NCI-H1092 (cell line): ENCODE data around the gene FGF5.
"Not testable (repeated sequence)": the region's sequence is repeated elsewhere in the genome, so short reads cannot be mapped to it uniquely, and the experiment has no call there.

ENCODE experiments used
- DNase-seq: peaks from one replicate; lab custom pipeline; 2025; lab: John Stamatoyannopoulos, UW

The FGF5 gene

GRCh38 chr4:80266253-80266901, at the start of gene FGF5:
TSS of gene FGF5 (plus strand) at chr4:80266664. CDS start at chr4:80266825, 161 bp downstream.
- DNase-seq, result peak; percentile 22

GRCh38 chr4:80219301-80220025, 47.0 kb upstream of the FGF5 start:
- DNase-seq, result no peak

- no peak for DNase-seq
Measured at GRCh38 chr4:80220711-80221110, 45.8 kb upstream of the FGF5 start.

GRCh38 chr4:80221161-80221560, 45.3 kb upstream of the FGF5 start:
- DNase-seq, result no peak

GRCh38 chr4:80225595-80225994, 40.9 kb upstream of the FGF5 start:
- DNase-seq, result no peak

- DNase-seq, result no peak
Measured at GRCh38 chr4:80226094-80226493, 40.4 kb upstream of the FGF5 start.

GRCh38 chr4:80228460-80228859, 38.0 kb upstream of the FGF5 start:
- no peak for DNase-seq

- no peak for DNase-seq
Measured at GRCh38 chr4:80229128-80229527, 37.3 kb upstream of the FGF5 start.

GRCh38 chr4:80229590-80229989, 36.9 kb upstream of the FGF5 start:
- no peak for DNase-seq

- DNase-seq, result no peak
Measured at GRCh38 chr4:80231180-80231579, 35.3 kb upstream of the FGF5 start.

- no peak for DNase-seq
Measured at GRCh38 chr4:80232707-80233370, 33.6 kb upstream of the FGF5 start.

- no peak for DNase-seq
Measured at GRCh38 chr4:80233390-80233789, 33.1 kb upstream of the FGF5 start.

- no peak for DNase-seq
Measured at GRCh38 chr4:80235451-80235850, 31.0 kb upstream of the FGF5 start.

GRCh38 chr4:80237992-80238391, 28.5 kb upstream of the FGF5 start:
- DNase-seq, result no peak

- DNase-seq, result no peak
Measured at GRCh38 chr4:80239480-80240150, 26.8 kb upstream of the FGF5 start.

- no peak for DNase-seq
Measured at GRCh38 chr4:80240976-80241375, 25.5 kb upstream of the FGF5 start.

- DNase-seq, result peak; percentile 7
Measured at GRCh38 chr4:80243274-80244018, 23.0 kb upstream of the FGF5 start.

GRCh38 chr4:80247484-80247883, 19.0 kb upstream of the FGF5 start:
- DNase-seq, result not testable (repeated sequence)

GRCh38 chr4:80249144-80249543, 17.3 kb upstream of the FGF5 start:
- DNase-seq, result no peak

GRCh38 chr4:80252427-80252826, 14.0 kb upstream of the FGF5 start:
- DNase-seq, result no peak

- no peak for DNase-seq
Measured at GRCh38 chr4:80252953-80253352, 13.5 kb upstream of the FGF5 start.

GRCh38 chr4:80253510-80253909, 13.0 kb upstream of the FGF5 start:
- no peak for DNase-seq
